WTC11 (cell line): ENCODE measurements around the gene FADD.

Experiments used
- CREB1 ChIP-seq: sonication (generic); formaldehyde crosslinking; IDR thresholded peaks from 2 replicates; pipeline ENCODE4 v1.8.0; 2023; ENCODE audit warnings: mild to moderate bottlenecking, missing genetic modification reagents
- CTCF ChIP-seq: fragments of 200-600 bp; IDR thresholded peaks from 2 replicates; pipeline ENCODE4 v1.8.0; 2022; ENCODE audit warnings: antibody characterized with exemption
- ERG ChIP-seq: fragments of 250-450 bp; sonication (Bioruptor Pico); IDR thresholded peaks from 2 replicates; pipeline ENCODE4 v1.8.0; 2021; ENCODE audit warnings: mild to moderate bottlenecking
- PRDM15 ChIP-seq: sonication (generic); formaldehyde crosslinking; IDR thresholded peaks from 2 replicates; pipeline ENCODE4 v1.8.0; 2022; ENCODE audit warnings: missing genetic modification reagents
- SMAD3 ChIP-seq: sonication (generic); formaldehyde crosslinking; IDR thresholded peaks from 2 replicates; pipeline ENCODE4 v1.8.0; 2022; ENCODE audit warnings: missing genetic modification reagents, mild to moderate bottlenecking, borderline replicate concordance
- SMAD4 ChIP-seq: sonication (generic); formaldehyde crosslinking; IDR thresholded peaks from 2 replicates; pipeline ENCODE4 v1.8.0; 2022; ENCODE audit warnings: mild to moderate bottlenecking, missing genetic modification reagents
- SP1 ChIP-seq: sonication (generic); formaldehyde crosslinking; conservative IDR thresholded peaks from 2 replicates; pipeline ENCODE4 v1.8.1; 2022; ENCODE audit warnings: missing genetic modification reagents
- TP53 ChIP-seq: sonication (generic); formaldehyde crosslinking; IDR thresholded peaks from 2 replicates; pipeline ENCODE4 v1.8.1; 2023; ENCODE audit warnings: mild to moderate bottlenecking, missing genetic modification reagents
- USF2 ChIP-seq: sonication (generic); formaldehyde crosslinking; IDR thresholded peaks from 2 replicates; pipeline ENCODE4 v1.8.1; 2023; ENCODE audit warnings: mild to moderate bottlenecking, missing genetic modification reagents, moderate library complexity

GRCh38 chr11:70187771-70188170, 15.3 kb upstream of the FADD start:
- TF ChIP-seq CTCF = no peak
- no peak for TF ChIP-seq USF2 (CRISPR knock-in tag)
- no peak for TF ChIP-seq CREB1 (CRISPR knock-in tag)
- TF ChIP-seq ERG = no peak
- no peak for TF ChIP-seq TP53
- no peak for TF ChIP-seq SP1 (CRISPR knock-in tag)
- TF ChIP-seq PRDM15 = no peak
- no peak for TF ChIP-seq SMAD4 (CRISPR knock-in tag)
- TF ChIP-seq SMAD3 = no peak
